Measurements from ENCODE around the gene CACUL1. TPM values are rescaled to one million over a fixed set of nuclear protein-coding genes. Genes with fewer than 3 reads are reported as not detected.

CACUL1 gene
- total and polyA plus RNA-seq, 12 donors: 4.9 to 32.6 (median 24.4) TPM

- ATAC-seq (no peak), DNase-seq (no peak)
- intact Hi-C loops (cut with DNase I): no loop called here
- 79 to 82% methylated on average over 6 of the region's 6 CpGs for WGBS, 2 donors
- TF ChIP-seq CTCF (IDR thresholded peaks at IDR 0.05): no peak
- no peaks in the 10 kb centered on the region for H3K36me3 ChIP-seq
- H3K27ac ChIP-seq: no peak overlapping the region
- H3K4me3 ChIP-seq: no peak overlapping the region
- peaks cover 0 to 7% (median 0%) of the 10 kb centered on the region in 11 donors for H3K9me3 ChIP-seq
- no peaks in the 10 kb centered on the region for H3K27me3 ChIP-seq
- H3K4me1 ChIP-seq: no peaks in the 10 kb centered on the region
Measured at GRCh38 chr10:118768041-118768919, 13.5 kb upstream of the CACUL1 start.

GRCh38 chr10:118767297-118768040 is 12.7 kb upstream of the CACUL1 start:
- Histone ChIP-seq H3K4me1 (no peaks in the 10 kb centered on the region), H3K9me3 (peaks cover 0 to 7% (median 0%) of the 10 kb centered on the region in 11 donors), H3K27me3 (no peaks in the 10 kb centered on the region), H3K36me3 (no peaks in the 10 kb centered on the region), H3K27ac (no peak overlapping the region), H3K4me3 (no peak overlapping the region)
- 81 to 85% methylated on average over 6 of the region's 6 CpGs for WGBS, 2 donors
- ATAC-seq: no peak
- no peak for DNase-seq
- intact Hi-C loops (cut with DNase I): no loop called here
- no peak for TF ChIP-seq CTCF (IDR thresholded peaks at IDR 0.05)

GRCh38 chr10:118764195-118764594 is 9.4 kb upstream of the CACUL1 start:
- no peaks in the 10 kb centered on the region for H3K4me1 ChIP-seq
- H3K36me3 ChIP-seq: no peaks in the 10 kb centered on the region
- H3K4me3 ChIP-seq: no peak overlapping the region
- ATAC-seq: no peak
- no peak for TF ChIP-seq CTCF (IDR thresholded peaks at IDR 0.05)
- intact Hi-C loops (cut with DNase I): no loop called here
- H3K9me3 ChIP-seq: no peaks in the 10 kb centered on the region
- no peaks in the 10 kb centered on the region for H3K27me3 ChIP-seq
- 93 to 94% methylated on average over 4 of the region's 4 CpGs for WGBS, 2 donors
- H3K27ac ChIP-seq: no peak overlapping the region
- DNase-seq: no peak

GRCh38 chr10:118763202-118763988 is 8.6 kb upstream of the CACUL1 start:
- intact Hi-C loops (cut with DNase I): no loop called here
- 87 to 92% methylated on average over 3 of the region's 3 CpGs for WGBS, 2 donors
- no peak for ATAC-seq

More at GRCh38 chr10:118763202-118763988, 8.6 kb upstream of the CACUL1 start:
- no peaks in the 10 kb centered on the region for H3K36me3 ChIP-seq
- H3K27ac ChIP-seq: no peak overlapping the region
- no peaks in the 10 kb centered on the region for H3K4me1 ChIP-seq
- no peak for DNase-seq
- H3K4me3 ChIP-seq: no peak overlapping the region
- no peaks in the 10 kb centered on the region for H3K27me3 ChIP-seq
- H3K9me3 ChIP-seq: no peaks in the 10 kb centered on the region
- TF ChIP-seq CTCF (IDR thresholded peaks at IDR 0.05): no peak
